Neuron (in vitro differentiated cells): Measurements from ENCODE around the gene NKD2.
"Not testable (repeated sequence)": the region's sequence is repeated elsewhere in the genome, so short reads cannot be mapped to it uniquely, and the experiment has no call there.

ENCODE experiments used
- H2AFZ ChIP-seq: one replicate; pipeline ENCODE4 v1.6.1; 2013; ENCODE audit warnings: low read depth, mild to moderate bottlenecking, inconsistent platforms, low read length, moderate library complexity
- H3K27me3 ChIP-seq: one replicate; pipeline ENCODE4 v1.6.1; 2013; ENCODE audit warnings: low read length; ENCODE audit not compliant: insufficient read depth
- H3K36me3 ChIP-seq: one replicate; pipeline ENCODE4 v1.6.1; 2013; ENCODE audit warnings: low read length; ENCODE audit not compliant: insufficient read depth
- H3K4me1 ChIP-seq: one replicate; pipeline ENCODE4 v1.6.1; 2013; ENCODE audit warnings: low read length; ENCODE audit not compliant: insufficient read depth
- H3K4me3 ChIP-seq: 2 replicates; pipeline ENCODE4 v1.5.1; 2013; ENCODE audit warnings: mild to moderate bottlenecking, low read length, moderate library complexity
- H3K9me3 ChIP-seq: one replicate; pipeline ENCODE4 v1.6.1; 2013; ENCODE audit warnings: low read length

NKD2 gene

GRCh38 chr5:1081519-1081918, 72.9 kb downstream of the NKD2 start:
- Histone ChIP-seq H3K36me3 (peaks cover 38% of the 10 kb centered on the region), H2AFZ (no peak overlapping the region)

GRCh38 chr5:1083026-1083425, 74.4 kb downstream of the NKD2 start:
- not testable (repeated sequence) for H3K9me3 ChIP-seq, H3K4me1 ChIP-seq, H2AFZ ChIP-seq, H3K27me3 ChIP-seq, H3K4me3 ChIP-seq
- H3K36me3 ChIP-seq, result peaks cover 40% of the 10 kb centered on the region

More at GRCh38 chr5:1081519-1081918, 72.9 kb downstream of the NKD2 start:
- Histone ChIP-seq H3K4me3 (no peak overlapping the region), H3K4me1 (no peaks in the 10 kb centered on the region), H3K9me3 (no peaks in the 10 kb centered on the region), H3K27me3 (no peaks in the 10 kb centered on the region)

- peaks cover 43% of the 10 kb centered on the region for H3K36me3 ChIP-seq
- no peaks in the 10 kb centered on the region for H3K27me3 ChIP-seq
- no peak overlapping the region for H3K4me3 ChIP-seq
- H3K4me1 ChIP-seq, result no peaks in the 10 kb centered on the region
- no peaks in the 10 kb centered on the region for H3K9me3 ChIP-seq
- no peak overlapping the region for H2AFZ ChIP-seq
Observed at GRCh38 chr5:1083823-1084605, 75.4 kb downstream of the NKD2 start.

GRCh38 chr5:1085391-1085790, 76.8 kb downstream of the NKD2 start:
- no peak overlapping the region for H2AFZ ChIP-seq
- peaks cover 41% of the 10 kb centered on the region for H3K36me3 ChIP-seq
- no peak overlapping the region for H3K4me3 ChIP-seq
- no peaks in the 10 kb centered on the region for H3K9me3 ChIP-seq
- no peaks in the 10 kb centered on the region for H3K27me3 ChIP-seq
- H3K4me1 ChIP-seq, result no peaks in the 10 kb centered on the region

GRCh38 chr5:1086137-1086536, 77.5 kb downstream of the NKD2 start:
- Histone ChIP-seq H3K4me1 (no peaks in the 10 kb centered on the region), H3K27me3 (no peaks in the 10 kb centered on the region), H2AFZ (no peak overlapping the region), H3K36me3 (peaks cover 40% of the 10 kb centered on the region), H3K9me3 (no peaks in the 10 kb centered on the region), H3K4me3 (no peak overlapping the region)

GRCh38 chr5:1086871-1087270, 78.3 kb downstream of the NKD2 start:
- Histone ChIP-seq H3K36me3 (peaks cover 42% of the 10 kb centered on the region), H2AFZ (no peak overlapping the region), H3K9me3 (no peaks in the 10 kb centered on the region), H3K27me3 (no peaks in the 10 kb centered on the region), H3K4me1 (no peaks in the 10 kb centered on the region), H3K4me3 (no peak overlapping the region)

GRCh38 chr5:1087428-1087827, 78.8 kb downstream of the NKD2 start:
- no peaks in the 10 kb centered on the region for H3K27me3 ChIP-seq
- no peaks in the 10 kb centered on the region for H3K4me1 ChIP-seq
- no peak overlapping the region for H2AFZ ChIP-seq
- no peaks in the 10 kb centered on the region for H3K9me3 ChIP-seq
- H3K36me3 ChIP-seq, result peaks cover 47% of the 10 kb centered on the region
- no peak overlapping the region for H3K4me3 ChIP-seq

GRCh38 chr5:1088031-1088430, 79.4 kb downstream of the NKD2 start:
- Histone ChIP-seq H3K27me3 (no peaks in the 10 kb centered on the region), H3K9me3 (no peaks in the 10 kb centered on the region), H3K4me3 (no peak overlapping the region), H3K36me3 (peaks cover 48% of the 10 kb centered on the region), H2AFZ (no peak overlapping the region), H3K4me1 (no peaks in the 10 kb centered on the region)
